Loucy (cell line): ENCODE measurements around the gene TTC13.

Source experiments
- H2AFZ ChIP-seq: fragments of 200-600 bp; sonication (generic); 2 replicates; pipeline ENCODE4 v1.6.0; 2016; ENCODE audit warnings: antibody characterized with exemption, mild to moderate bottlenecking, low read length, moderate library complexity
- H3F3A ChIP-seq: fragments of 200-600 bp; 2 replicates; pipeline ENCODE4 v1.6.0; 2016; ENCODE audit warnings: antibody characterized with exemption, low read depth, mild to moderate bottlenecking
- H3K27me3 ChIP-seq: fragments of 200-600 bp; sonication (generic); 2 replicates; pipeline ENCODE4 v1.6.1; 2014; ENCODE audit warnings: low read length, mild to moderate bottlenecking; ENCODE audit not compliant: insufficient read depth, poor library complexity, severe bottlenecking
- H3K36me3 ChIP-seq: fragments of 200-600 bp; sonication (generic); 2 replicates; pipeline ENCODE4 v1.6.1; 2016; ENCODE audit warnings: low read length; ENCODE audit not compliant: insufficient read depth
- H3K4me1 ChIP-seq: fragments of 200-600 bp; sonication (generic); 2 replicates; pipeline ENCODE4 v1.5.1; 2014; ENCODE audit warnings: low read length, mild to moderate bottlenecking; ENCODE audit not compliant: insufficient read depth, poor library complexity, severe bottlenecking
- H3K4me2 ChIP-seq: fragments of 200-600 bp; sonication (generic); 2 replicates; pipeline ENCODE4 v1.6.0; 2014; ENCODE audit warnings: antibody characterized with exemption, low read length, low read depth, mild to moderate bottlenecking; ENCODE audit not compliant: poor library complexity, severe bottlenecking
- H3K4me3 ChIP-seq: fragments of 200-600 bp; sonication (generic); 2 replicates; pipeline ENCODE4 v1.5.1; 2014; ENCODE audit warnings: low read length, mild to moderate bottlenecking, mixed read lengths; ENCODE audit not compliant: poor library complexity, severe bottlenecking
- H3K79me2 ChIP-seq: fragments of 200-600 bp; sonication (generic); 2 replicates; pipeline ENCODE4 v1.6.1; 2014; ENCODE audit warnings: low read length; ENCODE audit not compliant: insufficient read depth
- H3K9ac ChIP-seq: fragments of 200-600 bp; sonication (generic); 2 replicates; pipeline ENCODE4 v1.6.0; 2014; ENCODE audit warnings: mild to moderate bottlenecking, low read depth, low read length, moderate library complexity; ENCODE audit not compliant: poor library complexity, severe bottlenecking
- H3K9me2 ChIP-seq: fragments of 200-600 bp; sonication (generic); replicated peaks from 2 replicates; pipeline ENCODE4 v1.6.1; 2016; ENCODE audit warnings: low read depth, low read length, mixed read lengths
- H3K9me3 ChIP-seq: fragments of 200-600 bp; sonication (generic); 2 replicates; pipeline ENCODE4 v1.6.1; 2014; ENCODE audit warnings: mild to moderate bottlenecking, antibody characterized with exemption, low read length, low read depth; ENCODE audit not compliant: insufficient read depth
- H4K20me1 ChIP-seq: fragments of 200-600 bp; sonication (generic); 2 replicates; pipeline ENCODE4 v1.6.0; 2014; ENCODE audit warnings: antibody characterized with exemption, low read length, mild to moderate bottlenecking; ENCODE audit not compliant: insufficient read depth, poor library complexity, severe bottlenecking
- EZH2phosphoT487 ChIP-seq: fragments of 200-600 bp; IDR thresholded peaks from 2 replicates; pipeline ENCODE4 v1.6.1; 2018; ENCODE audit warnings: antibody characterized with exemption, mild to moderate bottlenecking, moderate library complexity, borderline replicate concordance
- TF ChIP-seq, protein P1 (sequence below): fragments of 200-600 bp; sonication (generic); conservative IDR thresholded peaks from 2 replicates; pipeline ENCODE4 v1.5.1; 2014; ENCODE audit warnings: mild to moderate bottlenecking, antibody characterized with exemption, low read length

Gene TTC13

GRCh38 chr1:230858236-230858820 lies 120.3 kb downstream of the TTC13 start:
- Histone ChIP-seq H3K9me3 (no peaks in the 10 kb centered on the region), H2AFZ (no peak overlapping the region), H3K27me3 (no peaks in the 10 kb centered on the region), H3K36me3 (peaks cover 23% of the 10 kb centered on the region; the same call in 1 of the 2 replicates), H3F3A (no peaks in the 10 kb centered on the region), H3K4me1 (peaks cover 5% of the 10 kb centered on the region), H3K79me2 (peaks cover 22% of the 10 kb centered on the region; the same call in 1 of the 2 replicates), H3K9me2 (no peaks in the 10 kb centered on the region), H3K9ac (no peak overlapping the region), H4K20me1 (peaks cover 4% of the 10 kb centered on the region), H3K4me2 (no peak overlapping the region), H3K4me3 (no peak overlapping the region)
- TF ChIP-seq EZH2phosphoT487 = no peak
- TF ChIP-seq, protein P1, sequence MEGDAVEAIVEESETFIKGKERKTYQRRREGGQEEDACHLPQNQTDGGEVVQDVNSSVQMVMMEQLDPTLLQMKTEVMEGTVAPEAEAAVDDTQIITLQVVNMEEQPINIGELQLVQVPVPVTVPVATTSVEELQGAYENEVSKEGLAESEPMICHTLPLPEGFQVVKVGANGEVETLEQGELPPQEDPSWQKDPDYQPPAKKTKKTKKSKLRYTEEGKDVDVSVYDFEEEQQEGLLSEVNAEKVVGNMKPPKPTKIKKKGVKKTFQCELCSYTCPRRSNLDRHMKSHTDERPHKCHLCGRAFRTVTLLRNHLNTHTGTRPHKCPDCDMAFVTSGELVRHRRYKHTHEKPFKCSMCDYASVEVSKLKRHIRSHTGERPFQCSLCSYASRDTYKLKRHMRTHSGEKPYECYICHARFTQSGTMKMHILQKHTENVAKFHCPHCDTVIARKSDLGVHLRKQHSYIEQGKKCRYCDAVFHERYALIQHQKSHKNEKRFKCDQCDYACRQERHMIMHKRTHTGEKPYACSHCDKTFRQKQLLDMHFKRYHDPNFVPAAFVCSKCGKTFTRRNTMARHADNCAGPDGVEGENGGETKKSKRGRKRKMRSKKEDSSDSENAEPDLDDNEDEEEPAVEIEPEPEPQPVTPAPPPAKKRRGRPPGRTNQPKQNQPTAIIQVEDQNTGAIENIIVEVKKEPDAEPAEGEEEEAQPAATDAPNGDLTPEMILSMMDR = no peak

DNA sequence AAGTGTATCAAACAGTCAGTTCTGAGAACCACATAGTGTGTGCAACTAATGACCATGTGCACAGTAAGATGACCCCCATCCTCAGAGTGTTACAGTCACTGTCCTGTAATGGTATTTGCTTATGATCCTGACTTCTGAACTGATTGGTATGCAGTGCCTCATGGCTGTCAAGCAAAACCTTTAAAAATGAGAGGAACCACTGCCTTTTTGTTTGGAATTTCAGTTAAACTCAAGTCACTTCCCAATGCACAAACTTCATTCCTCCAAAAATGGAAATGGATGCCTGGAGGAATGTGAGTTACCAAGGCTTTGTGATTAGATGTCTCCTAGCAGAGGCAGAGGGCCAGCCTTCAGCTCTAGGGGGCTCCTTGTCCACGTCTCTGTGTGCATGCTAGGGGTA lies 120.8 kb downstream of the TTC13 start:
- Histone ChIP-seq H3K36me3 (peaks cover 28% of the 10 kb centered on the region; the same call in 1 of the 2 replicates), H3K9me3 (no peaks in the 10 kb centered on the region), H3K27me3 (no peaks in the 10 kb centered on the region), H3K9me2 (no peaks in the 10 kb centered on the region), H3F3A (no peaks in the 10 kb centered on the region), H3K9ac (no peak overlapping the region), H3K4me3 (no peak overlapping the region), H3K4me1 (peaks cover under 1% of the 10 kb centered on the region), H3K79me2 (peaks cover 22% of the 10 kb centered on the region; the same call in 1 of the 2 replicates), H3K4me2 (no peak overlapping the region), H2AFZ (no peak overlapping the region), H4K20me1 (peaks cover 4% of the 10 kb centered on the region)
- TF ChIP-seq EZH2phosphoT487 = no peak
- TF ChIP-seq, protein P1 = no peak

DNA sequence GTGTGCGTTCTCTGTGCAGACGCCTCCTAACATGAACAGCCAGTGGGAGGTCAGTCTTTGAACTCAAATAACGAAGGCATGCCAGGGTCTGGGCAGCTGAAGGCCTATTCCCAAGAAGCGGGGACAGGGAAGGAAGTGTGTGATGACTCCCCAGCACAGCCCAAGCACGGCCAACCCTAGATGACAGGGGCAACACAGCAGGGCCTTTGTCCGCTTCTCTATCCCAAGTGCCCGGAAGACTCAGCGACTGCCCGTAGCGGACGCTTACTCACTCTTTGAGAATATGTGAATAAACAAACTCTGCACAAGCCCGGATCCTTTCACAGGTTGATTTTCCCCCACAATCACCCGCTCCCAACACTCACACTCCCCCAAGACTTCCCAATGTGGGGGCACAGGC lies 121.6 kb downstream of the TTC13 start:
- TF ChIP-seq, protein P1 = no peak
- TF ChIP-seq EZH2phosphoT487 = no peak
- H3K4me1 ChIP-seq = no peaks in the 10 kb centered on the region
- peaks cover 4% of the 10 kb centered on the region for H4K20me1 ChIP-seq
- H3K27me3 ChIP-seq = no peaks in the 10 kb centered on the region
- H2AFZ ChIP-seq = no peak overlapping the region
- no peak overlapping the region for H3K4me3 ChIP-seq
- H3F3A ChIP-seq = no peaks in the 10 kb centered on the region
- H3K9me2 ChIP-seq = no peaks in the 10 kb centered on the region
- H3K79me2 ChIP-seq = peaks cover 21% of the 10 kb centered on the region; the same call in 1 of the 2 replicates
- H3K4me2 ChIP-seq = no peak overlapping the region
- peaks cover 28% of the 10 kb centered on the region; the same call in 1 of the 2 replicates for H3K36me3 ChIP-seq
- no peaks in the 10 kb centered on the region for H3K9me3 ChIP-seq
- H3K9ac ChIP-seq = no peak overlapping the region
